Measurements from ENCODE around the gene SLC25A14. TPM values are rescaled to one million over a fixed set of nuclear protein-coding genes. Genes with fewer than 3 reads are reported as not detected.

The SLC25A14 gene
- total RNA-seq, 1 experiment from 2014 or later, result 13.4 TPM

Small RNA genes within 50 kb of the gene (small RNA-seq; reads per million reads assigned to genes)
- gene AL035423.1 (0 reads per million in 2 experiments), gene RNU6-1130P (0 reads per million in 2 experiments)

Other genes with a start within 250 kb of the SLC25A14 start
- gene ELF4, start 229.4 kb upstream of the SLC25A14 start, total RNA-seq (2014; rRNA removed; shearing (Covaris generic)), result 4.9 and 5.5 TPM in 2 replicates
- gene AIFM1, start 174.1 kb upstream of the SLC25A14 start, total RNA-seq (2014; rRNA removed; shearing (Covaris generic)), result 71.0 and 77.5 TPM in 2 replicates
- 0.18 TPM in 1 of 2 replicates, not detected in the other for gene RAB33A, start 168.0 kb upstream of the SLC25A14 start, total RNA-seq (2014; rRNA removed; shearing (Covaris generic))
- gene ZNF280C, start 71.0 kb upstream of the SLC25A14 start, total RNA-seq (2014; rRNA removed; shearing (Covaris generic)), result 10.2 and 10.5 TPM in 2 replicates
- gene GPR119, start 45.8 kb downstream of the SLC25A14 start, total RNA-seq (2014; rRNA removed; shearing (Covaris generic)), result not detected in 2 replicates
- 39.0 and 40.1 TPM in 2 replicates for gene RBMX2, start 62.1 kb downstream of the SLC25A14 start, total RNA-seq (2014; rRNA removed; shearing (Covaris generic))

Measured in SK-MEL-5 (cell line).